Keratinocyte (primary cell): Measurements from ENCODE around the gene FBXO47.

Experiments used
- EZH2 ChIP-seq: IDR thresholded peaks from one replicate; pipeline ENCODE4 v1.6.1; 2012; ENCODE audit warnings: inconsistent platforms, mild to moderate bottlenecking, low read length, moderate library complexity
- TF ChIP-seq, protein P1 (sequence below), 3 experiments: IDR thresholded peaks in 1 of 3; conservative IDR thresholded peaks in 1 of 3; optimal IDR thresholded peaks in 1 of 3; 2 replicates in 2 of 3; 3 replicates in 1 of 3; pipeline versions ENCODE3 to v1.5.1; 2011; ENCODE audit warnings: low read length in 3 of 3, mild to moderate bottlenecking in 3 of 3, moderate library complexity in 2 of 3, control low read depth in 1 of 3, inconsistent platforms in 1 of 3; ENCODE audit not compliant: insufficient read depth in 2 of 3; ENCODE audit errors: extremely low read depth in 1 of 3

DNA sequence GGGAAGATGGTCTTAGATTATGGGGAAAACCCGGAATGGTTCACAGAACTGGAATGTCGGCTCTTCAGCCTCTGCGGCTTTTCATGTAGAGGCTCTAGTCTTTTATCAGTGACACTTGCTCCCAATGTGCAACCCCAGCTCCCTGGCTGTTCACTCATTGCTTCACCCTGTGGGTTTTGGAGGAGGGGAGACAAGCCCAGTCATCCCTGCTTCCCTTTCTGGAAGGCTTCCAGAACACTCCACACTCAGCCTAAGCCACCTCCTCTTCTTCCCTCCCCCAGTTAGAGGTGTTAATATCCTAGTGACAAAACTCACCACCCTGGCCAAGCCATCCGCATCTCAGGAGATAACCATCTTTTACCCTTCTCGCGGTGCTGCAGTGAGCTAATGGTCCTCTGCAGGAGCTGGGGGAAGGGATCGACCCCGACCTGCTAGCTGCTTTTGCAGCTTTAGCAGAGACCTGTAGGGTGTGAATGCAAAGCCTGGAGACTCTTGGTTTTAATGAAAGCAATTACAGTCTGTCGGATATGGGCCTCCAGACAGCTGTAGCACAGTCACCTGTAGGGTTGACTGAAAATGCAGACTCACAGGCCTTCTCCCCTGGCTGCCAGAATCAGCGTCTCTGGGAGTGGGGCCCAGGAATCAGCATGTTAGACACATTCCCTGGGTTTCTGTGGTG, 66.1 kb downstream of the FBXO47 start:
- TF ChIP-seq, protein P1, sequence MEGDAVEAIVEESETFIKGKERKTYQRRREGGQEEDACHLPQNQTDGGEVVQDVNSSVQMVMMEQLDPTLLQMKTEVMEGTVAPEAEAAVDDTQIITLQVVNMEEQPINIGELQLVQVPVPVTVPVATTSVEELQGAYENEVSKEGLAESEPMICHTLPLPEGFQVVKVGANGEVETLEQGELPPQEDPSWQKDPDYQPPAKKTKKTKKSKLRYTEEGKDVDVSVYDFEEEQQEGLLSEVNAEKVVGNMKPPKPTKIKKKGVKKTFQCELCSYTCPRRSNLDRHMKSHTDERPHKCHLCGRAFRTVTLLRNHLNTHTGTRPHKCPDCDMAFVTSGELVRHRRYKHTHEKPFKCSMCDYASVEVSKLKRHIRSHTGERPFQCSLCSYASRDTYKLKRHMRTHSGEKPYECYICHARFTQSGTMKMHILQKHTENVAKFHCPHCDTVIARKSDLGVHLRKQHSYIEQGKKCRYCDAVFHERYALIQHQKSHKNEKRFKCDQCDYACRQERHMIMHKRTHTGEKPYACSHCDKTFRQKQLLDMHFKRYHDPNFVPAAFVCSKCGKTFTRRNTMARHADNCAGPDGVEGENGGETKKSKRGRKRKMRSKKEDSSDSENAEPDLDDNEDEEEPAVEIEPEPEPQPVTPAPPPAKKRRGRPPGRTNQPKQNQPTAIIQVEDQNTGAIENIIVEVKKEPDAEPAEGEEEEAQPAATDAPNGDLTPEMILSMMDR (optimal IDR thresholded peaks at IDR 0.05 in 1 of 3, IDR thresholded peaks at IDR 0.05 in 1 of 3, conservative IDR thresholded peaks at IDR 0.05 in 1 of 3; ENCODE audit: extremely low read depth in 1 of 3, insufficient read depth in 2 of 3, low read length in 3 of 3) = no peak
- TF ChIP-seq EZH2 = no peak
